Hepatocyte (in vitro differentiated cells): Measurements from ENCODE around the gene PRKCZ.

Source experiments
- EZH2 ChIP-seq: fragments of 200-600 bp; sonication (generic); IDR thresholded peaks from 2 replicates; pipeline ENCODE4 v1.6.1; 2016; ENCODE audit warnings: antibody characterized with exemption, mild to moderate bottlenecking, borderline replicate concordance
- EZH2phosphoT487 ChIP-seq: fragments of 200-600 bp; sonication (generic); IDR thresholded peaks from one replicate; pipeline ENCODE4 v1.6.1; 2018; ENCODE audit warnings: antibody characterized with exemption, mild to moderate bottlenecking, low read depth, moderate library complexity; ENCODE audit not compliant: unreplicated experiment, severe bottlenecking
- TF ChIP-seq, protein P1 (sequence below): fragments of 200-600 bp; sonication (generic); IDR thresholded peaks from 2 replicates; pipeline ENCODE4 v1.5.1; 2016; ENCODE audit warnings: antibody characterized with exemption, mild to moderate bottlenecking; ENCODE audit not compliant: poor library complexity

DNA sequence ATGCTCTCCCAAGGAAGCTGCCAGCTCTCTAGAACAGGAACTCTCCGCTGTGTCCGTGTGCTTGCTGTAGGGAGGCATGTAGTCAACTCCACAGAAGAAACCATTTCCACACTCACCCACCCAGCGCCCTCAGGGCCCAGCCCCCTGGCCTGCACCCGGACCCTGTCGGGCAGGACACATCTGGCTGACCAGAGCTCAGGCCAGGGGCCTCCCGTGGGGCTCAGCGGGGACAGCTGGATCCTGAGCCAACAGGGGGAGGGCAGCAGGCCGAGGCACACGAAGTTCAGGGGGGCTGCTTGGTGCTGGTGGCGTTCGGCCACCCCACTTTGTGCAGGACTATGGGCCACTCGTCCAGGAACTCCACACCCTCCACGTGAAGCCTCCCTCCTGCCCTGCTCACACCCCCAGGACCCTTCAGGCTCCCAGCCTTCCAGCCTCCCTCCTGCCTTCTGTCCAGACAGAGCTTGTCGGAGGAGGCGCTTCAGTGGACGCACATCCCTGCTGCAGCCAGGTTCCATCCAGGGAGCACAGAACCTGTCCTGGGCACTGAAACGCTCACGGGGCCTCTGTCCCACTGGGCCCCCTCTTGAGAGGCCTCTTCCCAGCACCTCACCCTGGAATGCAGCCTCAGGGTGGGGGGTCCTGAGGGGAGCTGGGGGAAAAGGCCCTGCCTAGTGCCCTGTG, 159.3 kb downstream of the PRKCZ start:
- TF ChIP-seq, protein P1, sequence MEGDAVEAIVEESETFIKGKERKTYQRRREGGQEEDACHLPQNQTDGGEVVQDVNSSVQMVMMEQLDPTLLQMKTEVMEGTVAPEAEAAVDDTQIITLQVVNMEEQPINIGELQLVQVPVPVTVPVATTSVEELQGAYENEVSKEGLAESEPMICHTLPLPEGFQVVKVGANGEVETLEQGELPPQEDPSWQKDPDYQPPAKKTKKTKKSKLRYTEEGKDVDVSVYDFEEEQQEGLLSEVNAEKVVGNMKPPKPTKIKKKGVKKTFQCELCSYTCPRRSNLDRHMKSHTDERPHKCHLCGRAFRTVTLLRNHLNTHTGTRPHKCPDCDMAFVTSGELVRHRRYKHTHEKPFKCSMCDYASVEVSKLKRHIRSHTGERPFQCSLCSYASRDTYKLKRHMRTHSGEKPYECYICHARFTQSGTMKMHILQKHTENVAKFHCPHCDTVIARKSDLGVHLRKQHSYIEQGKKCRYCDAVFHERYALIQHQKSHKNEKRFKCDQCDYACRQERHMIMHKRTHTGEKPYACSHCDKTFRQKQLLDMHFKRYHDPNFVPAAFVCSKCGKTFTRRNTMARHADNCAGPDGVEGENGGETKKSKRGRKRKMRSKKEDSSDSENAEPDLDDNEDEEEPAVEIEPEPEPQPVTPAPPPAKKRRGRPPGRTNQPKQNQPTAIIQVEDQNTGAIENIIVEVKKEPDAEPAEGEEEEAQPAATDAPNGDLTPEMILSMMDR, result no peak
- TF ChIP-seq EZH2 (no peak), EZH2phosphoT487 (no peak)
